Measurements from ENCODE around the gene PPP1R1A. TPM values are rescaled to one million over a fixed set of nuclear protein-coding genes. Genes with fewer than 3 reads are reported as not detected.

PPP1R1A gene
- total RNA-seq, 2 experiments from 2014 or later, result not detected

DNA sequence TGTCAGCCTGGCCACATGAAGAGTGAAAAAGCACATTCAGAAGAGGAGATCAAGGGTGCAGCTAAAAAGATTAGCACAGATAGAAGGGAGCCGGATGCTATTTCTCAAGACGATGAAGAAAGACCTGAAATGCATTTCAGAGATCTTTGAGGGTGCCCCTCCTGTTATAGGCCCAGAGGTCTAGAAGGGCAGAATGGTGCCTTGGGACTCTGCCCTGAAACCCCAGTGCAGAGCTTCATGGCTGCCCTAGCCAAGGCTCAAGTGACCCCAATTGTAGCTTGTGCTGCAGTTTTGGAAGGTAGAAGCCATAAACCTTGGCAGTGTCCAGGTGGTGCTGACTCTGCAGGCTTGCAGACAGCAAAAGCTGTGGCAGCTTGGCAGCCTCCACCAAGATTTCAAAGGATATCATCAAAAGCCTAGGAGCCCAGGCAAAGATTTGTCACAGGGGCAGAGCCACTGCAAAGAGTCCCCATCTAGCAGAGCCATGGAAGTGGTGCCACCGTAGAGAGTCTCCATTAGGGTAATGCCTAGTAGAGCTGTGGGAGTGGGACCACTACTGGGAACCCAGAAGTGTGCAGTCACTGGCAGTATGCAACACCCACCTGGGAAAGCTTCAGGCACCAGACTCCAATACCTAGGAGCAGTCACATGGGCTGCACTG lies 39.9 kb upstream of the PPP1R1A start:
- Histone ChIP-seq H2AFZ (ENCODE audit: low read length) (no peak overlapping the region), H3K9me2 (ENCODE audit: insufficient read depth, low read length) (no peaks in the 10 kb centered on the region), H3K4me2 (ENCODE audit: low read length) (no peak overlapping the region), H3K4me3 (ENCODE audit: low read depth, low read length, poor library complexity, severe bottlenecking) (no peak overlapping the region), H3K4me1 (ENCODE audit: insufficient read depth, low read length, poor library complexity, severe bottlenecking) (no peaks in the 10 kb centered on the region), H3K9me3 (ENCODE audit: low read length) (peaks cover 9% of the 10 kb centered on the region; the same call in 1 of the 2 replicates), H4K20me1 (ENCODE audit: insufficient read depth, low read length) (no peaks in the 10 kb centered on the region), H3K79me2 (ENCODE audit: insufficient read depth, low read depth, low read length) (no peaks in the 10 kb centered on the region), H3K27ac (ENCODE audit: low read depth, low read length, poor library complexity, severe bottlenecking) (no peak overlapping the region), H3K36me3 (ENCODE audit: insufficient read depth, low read length) (no peaks in the 10 kb centered on the region)
- TF ChIP-seq, protein P1, sequence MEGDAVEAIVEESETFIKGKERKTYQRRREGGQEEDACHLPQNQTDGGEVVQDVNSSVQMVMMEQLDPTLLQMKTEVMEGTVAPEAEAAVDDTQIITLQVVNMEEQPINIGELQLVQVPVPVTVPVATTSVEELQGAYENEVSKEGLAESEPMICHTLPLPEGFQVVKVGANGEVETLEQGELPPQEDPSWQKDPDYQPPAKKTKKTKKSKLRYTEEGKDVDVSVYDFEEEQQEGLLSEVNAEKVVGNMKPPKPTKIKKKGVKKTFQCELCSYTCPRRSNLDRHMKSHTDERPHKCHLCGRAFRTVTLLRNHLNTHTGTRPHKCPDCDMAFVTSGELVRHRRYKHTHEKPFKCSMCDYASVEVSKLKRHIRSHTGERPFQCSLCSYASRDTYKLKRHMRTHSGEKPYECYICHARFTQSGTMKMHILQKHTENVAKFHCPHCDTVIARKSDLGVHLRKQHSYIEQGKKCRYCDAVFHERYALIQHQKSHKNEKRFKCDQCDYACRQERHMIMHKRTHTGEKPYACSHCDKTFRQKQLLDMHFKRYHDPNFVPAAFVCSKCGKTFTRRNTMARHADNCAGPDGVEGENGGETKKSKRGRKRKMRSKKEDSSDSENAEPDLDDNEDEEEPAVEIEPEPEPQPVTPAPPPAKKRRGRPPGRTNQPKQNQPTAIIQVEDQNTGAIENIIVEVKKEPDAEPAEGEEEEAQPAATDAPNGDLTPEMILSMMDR (conservative IDR thresholded peaks at IDR 0.05; ENCODE audit: low read length), result no peak
- no peak for TF ChIP-seq EZH2phosphoT487 (IDR thresholded peaks at IDR 0.05; ENCODE audit: borderline replicate concordance, low read depth, low read length)
- intact Hi-C loops (cut with micrococcal nuclease; ENCODE audit: unreplicated experiment), result no loop called here
- POLR2A ChIA-PET, result no interaction called here
- CTCF ChIA-PET (ENCODE audit: unreplicated experiment), result no interaction called here
- no peak for DNase-seq (ENCODE audit: low spot score)
- no TSS peak for BruUV-seq (replicated peaks)

DNA sequence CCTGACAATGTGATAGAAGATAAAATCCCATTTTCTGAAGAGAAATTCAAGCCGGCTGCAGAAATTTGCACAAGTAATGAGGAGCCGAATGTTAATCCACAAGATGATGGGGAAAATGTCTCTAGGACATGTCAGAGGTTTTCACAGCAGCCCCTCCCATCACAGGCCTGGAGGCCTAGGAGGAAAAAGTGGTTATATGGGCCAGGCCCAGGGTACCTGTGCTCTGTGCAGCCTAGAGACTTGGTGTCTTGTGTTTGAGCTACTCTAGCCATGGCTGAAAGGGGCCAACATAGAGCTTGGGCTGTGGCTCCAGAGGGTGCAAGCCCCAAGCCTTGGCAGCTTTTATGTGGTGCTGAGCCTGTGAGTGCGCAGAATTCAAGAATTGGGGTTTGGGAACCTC lies 38.8 kb upstream of the PPP1R1A start:
- Histone ChIP-seq H3K79me2 (ENCODE audit: insufficient read depth, low read depth, low read length) (no peaks in the 10 kb centered on the region), H3K9me2 (ENCODE audit: insufficient read depth, low read length) (no peaks in the 10 kb centered on the region), H3K36me3 (ENCODE audit: insufficient read depth, low read length) (no peaks in the 10 kb centered on the region), H3K4me3 (ENCODE audit: low read depth, low read length, poor library complexity, severe bottlenecking) (no peak overlapping the region), H3K27ac (ENCODE audit: low read depth, low read length, poor library complexity, severe bottlenecking) (no peak overlapping the region), H3K4me2 (ENCODE audit: low read length) (no peak overlapping the region), H3K9me3 (ENCODE audit: low read length) (peaks cover 9% of the 10 kb centered on the region; the same call in 1 of the 2 replicates), H4K20me1 (ENCODE audit: insufficient read depth, low read length) (no peaks in the 10 kb centered on the region), H2AFZ (ENCODE audit: low read length) (no peak overlapping the region), H3K4me1 (ENCODE audit: insufficient read depth, low read length, poor library complexity, severe bottlenecking) (no peaks in the 10 kb centered on the region)
- BruUV-seq (replicated peaks), result no TSS peak
- POLR2A ChIA-PET, result no interaction called here
- intact Hi-C loops (cut with micrococcal nuclease; ENCODE audit: unreplicated experiment), result no loop called here
- no peak for TF ChIP-seq EZH2phosphoT487 (IDR thresholded peaks at IDR 0.05; ENCODE audit: borderline replicate concordance, low read depth, low read length)
- TF ChIP-seq, protein P1 (conservative IDR thresholded peaks at IDR 0.05; ENCODE audit: low read length), result no peak
- DNase-seq (ENCODE audit: low spot score), result no peak
- CTCF ChIA-PET (ENCODE audit: unreplicated experiment), result no interaction called here

- DNase-seq (ENCODE audit: low spot score), result no peak
- no peak for TF ChIP-seq EZH2phosphoT487 (IDR thresholded peaks at IDR 0.05; ENCODE audit: borderline replicate concordance, low read depth, low read length)
- TF ChIP-seq, protein P1 (conservative IDR thresholded peaks at IDR 0.05; ENCODE audit: low read length), result no peak
- Histone ChIP-seq H3K36me3 (ENCODE audit: insufficient read depth, low read length) (no peaks in the 10 kb centered on the region), H3K9me2 (ENCODE audit: insufficient read depth, low read length) (no peaks in the 10 kb centered on the region), H3K4me1 (ENCODE audit: insufficient read depth, low read length, poor library complexity, severe bottlenecking) (no peaks in the 10 kb centered on the region), H3K4me2 (ENCODE audit: low read length) (no peak overlapping the region), H2AFZ (ENCODE audit: low read length) (no peak overlapping the region), H3K27ac (ENCODE audit: low read depth, low read length, poor library complexity, severe bottlenecking) (no peak overlapping the region), H3K4me3 (ENCODE audit: low read depth, low read length, poor library complexity, severe bottlenecking) (no peak overlapping the region), H3K79me2 (ENCODE audit: insufficient read depth, low read depth, low read length) (no peaks in the 10 kb centered on the region), H3K9me3 (ENCODE audit: low read length) (peaks cover 9% of the 10 kb centered on the region; the same call in 1 of the 2 replicates), H4K20me1 (ENCODE audit: insufficient read depth, low read length) (no peaks in the 10 kb centered on the region)
- CTCF ChIA-PET (ENCODE audit: unreplicated experiment), result no interaction called here
- intact Hi-C loops (cut with micrococcal nuclease; ENCODE audit: unreplicated experiment), result no loop called here
- no TSS peak for BruUV-seq (replicated peaks)
- POLR2A ChIA-PET, result interaction anchor here (0.6 kb wide), 1 partner anchor 16 kb away, joined by 3 read pairs; no protein-coding TSS in a partner anchor
These were observed 37.1 kb upstream of the PPP1R1A start for GRCh38 chr12:54625598-54625997.

All from OCI-LY7 (cell line).